Spleen (tissue), 7 donors: ENCODE data around the gene IGF1R.

Experiments used
- POLR2A ChIP-seq, 3 donors: fragments of 450-650 bp; IDR thresholded peaks; one replicate each; pipeline ENCODE4 v1.5.1; 2017; ENCODE audit warnings: antibody characterized with exemption in 3 of 3, mild to moderate bottlenecking in 1 of 3
- POLR2AphosphoS5 ChIP-seq, 3 donors: sonication (generic); formaldehyde crosslinking; IDR thresholded peaks; one replicate each; pipeline ENCODE4 v1.5.1; 2017; ENCODE audit warnings: antibody characterized with exemption in 3 of 3
- TF ChIP-seq, protein P1 (sequence below), 11 experiments: fragments of 200-600 bp in 7 of 11; fragments of 450-650 bp in 4 of 11; sonication (generic) in 4 of 11; IDR thresholded peaks in 8 of 11; conservative IDR thresholded peaks in 3 of 11; 1 replicate in 7 of 11; 2 replicates in 4 of 11; pipeline versions ENCODE4 v1.4.0 to v1.8.0; 2016 to 2021; ENCODE audit warnings: antibody characterized with exemption in 11 of 11, inconsistent platforms in 4 of 11, mild to moderate bottlenecking in 1 of 11
- donor health status: DM: no; HTN: no; CAD: no; lungs with moderate emphysema.
- donor health status: DM: no; HTN: no; CAD: no.
- donor health status: DM: no; HTN: no; CAD: no.

DNA sequence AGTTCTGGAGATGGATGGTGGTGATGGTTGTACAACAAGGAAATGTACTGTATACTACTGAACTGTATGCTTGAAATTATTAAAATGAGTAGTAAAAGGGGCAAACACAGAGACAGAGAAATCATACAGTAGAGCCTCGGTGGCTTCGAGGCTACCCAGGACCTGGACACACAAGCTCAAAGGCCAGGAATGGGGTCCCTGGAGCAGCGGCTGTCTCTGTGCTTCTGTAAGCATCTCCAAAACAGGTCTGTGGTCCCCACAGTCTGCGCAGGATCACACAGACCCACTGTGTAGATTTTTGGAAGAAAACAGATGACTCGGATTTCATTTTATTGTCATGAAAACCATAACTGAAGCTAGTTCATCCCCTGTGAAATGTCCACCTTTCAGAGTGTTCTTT lies 319.6 kb downstream of the IGF1R start:
- TF ChIP-seq POLR2A (IDR thresholded peaks at IDR 0.05) (no peak), POLR2AphosphoS5 (IDR thresholded peaks at IDR 0.05) (no peak)
- TF ChIP-seq, protein P1, sequence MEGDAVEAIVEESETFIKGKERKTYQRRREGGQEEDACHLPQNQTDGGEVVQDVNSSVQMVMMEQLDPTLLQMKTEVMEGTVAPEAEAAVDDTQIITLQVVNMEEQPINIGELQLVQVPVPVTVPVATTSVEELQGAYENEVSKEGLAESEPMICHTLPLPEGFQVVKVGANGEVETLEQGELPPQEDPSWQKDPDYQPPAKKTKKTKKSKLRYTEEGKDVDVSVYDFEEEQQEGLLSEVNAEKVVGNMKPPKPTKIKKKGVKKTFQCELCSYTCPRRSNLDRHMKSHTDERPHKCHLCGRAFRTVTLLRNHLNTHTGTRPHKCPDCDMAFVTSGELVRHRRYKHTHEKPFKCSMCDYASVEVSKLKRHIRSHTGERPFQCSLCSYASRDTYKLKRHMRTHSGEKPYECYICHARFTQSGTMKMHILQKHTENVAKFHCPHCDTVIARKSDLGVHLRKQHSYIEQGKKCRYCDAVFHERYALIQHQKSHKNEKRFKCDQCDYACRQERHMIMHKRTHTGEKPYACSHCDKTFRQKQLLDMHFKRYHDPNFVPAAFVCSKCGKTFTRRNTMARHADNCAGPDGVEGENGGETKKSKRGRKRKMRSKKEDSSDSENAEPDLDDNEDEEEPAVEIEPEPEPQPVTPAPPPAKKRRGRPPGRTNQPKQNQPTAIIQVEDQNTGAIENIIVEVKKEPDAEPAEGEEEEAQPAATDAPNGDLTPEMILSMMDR (IDR thresholded peaks at IDR 0.05 in 8 of 11, conservative IDR thresholded peaks at IDR 0.05 in 3 of 11): no peak
